OCI-M2 (cell line): ENCODE data around the gene PRRG1.
"Not testable (repeated sequence)": the region's sequence is repeated elsewhere in the genome, so short reads cannot be mapped to it uniquely, and the experiment has no call there.

Experiments used
- DNase-seq: peaks from one replicate; lab custom pipeline; 2025; ENCODE audit not compliant: unreplicated experiment; lab: John Stamatoyannopoulos, UW

Gene PRRG1

DNA sequence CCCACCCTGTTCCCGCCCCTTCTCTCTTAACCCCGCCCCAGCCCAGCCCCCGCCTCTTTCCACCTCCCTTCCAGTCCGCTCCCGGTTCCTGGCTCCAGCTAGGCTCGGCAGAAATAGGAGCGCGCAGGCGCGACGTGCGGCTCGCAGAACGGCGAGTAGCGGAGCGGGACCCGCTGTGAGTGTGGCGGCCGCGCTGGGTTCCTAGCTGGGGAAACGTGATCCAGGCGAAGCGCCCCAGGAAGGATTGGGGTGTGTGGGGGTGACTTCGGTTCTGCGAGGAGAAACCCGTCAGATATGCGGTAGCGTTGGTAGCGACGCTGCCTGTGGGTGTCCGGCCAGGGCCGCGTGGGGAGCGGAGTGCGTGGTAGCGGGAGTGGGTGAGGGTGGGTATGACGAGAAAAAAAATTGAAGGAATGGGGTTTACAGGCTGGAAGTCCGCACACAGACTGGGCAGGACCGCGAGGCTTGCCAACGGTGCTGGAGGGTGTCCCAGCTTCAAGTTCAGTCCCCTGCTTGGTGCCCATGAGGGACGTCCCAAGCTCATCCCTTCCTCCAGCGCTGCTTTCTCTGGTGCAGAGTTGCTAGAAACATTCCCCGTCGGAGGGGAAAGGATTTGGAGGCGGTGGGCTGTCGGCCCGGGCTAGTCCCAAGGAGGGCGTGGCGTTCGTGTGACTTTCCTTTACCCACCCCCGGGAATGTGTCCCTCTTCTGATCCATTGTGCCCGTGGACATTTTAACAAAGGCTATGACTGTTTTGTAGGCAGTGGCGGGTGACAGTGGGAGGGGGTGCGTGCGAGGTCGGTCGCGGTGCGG is at the start of gene PRRG1:
TSS of gene PRRG1 (plus strand) at position 144 of the 813 bp plus-strand sequence. CDS start 56,886 bp downstream, outside the sequence.
- DNase-seq = no peak

DNA sequence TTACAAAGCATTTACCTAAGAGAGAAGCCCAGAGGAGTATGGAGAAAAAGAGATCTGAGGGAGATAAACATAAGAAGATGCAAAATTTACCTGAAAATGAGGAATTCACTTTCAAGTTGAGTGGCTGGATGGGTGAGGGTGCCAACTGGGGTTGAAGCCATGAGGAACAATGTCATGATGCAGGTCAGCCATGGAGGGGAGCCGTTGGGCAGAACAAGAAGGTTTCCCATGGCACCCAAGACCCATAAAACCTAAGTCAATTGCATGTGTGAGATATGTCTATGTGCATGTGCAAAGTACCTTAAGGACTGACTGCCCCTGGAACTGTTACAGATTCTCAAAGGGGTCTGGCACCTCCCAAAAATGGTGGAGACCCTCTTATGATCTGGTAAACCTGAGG is 46.6 kb upstream of the PRRG1 start:
- no peak for DNase-seq

DNA sequence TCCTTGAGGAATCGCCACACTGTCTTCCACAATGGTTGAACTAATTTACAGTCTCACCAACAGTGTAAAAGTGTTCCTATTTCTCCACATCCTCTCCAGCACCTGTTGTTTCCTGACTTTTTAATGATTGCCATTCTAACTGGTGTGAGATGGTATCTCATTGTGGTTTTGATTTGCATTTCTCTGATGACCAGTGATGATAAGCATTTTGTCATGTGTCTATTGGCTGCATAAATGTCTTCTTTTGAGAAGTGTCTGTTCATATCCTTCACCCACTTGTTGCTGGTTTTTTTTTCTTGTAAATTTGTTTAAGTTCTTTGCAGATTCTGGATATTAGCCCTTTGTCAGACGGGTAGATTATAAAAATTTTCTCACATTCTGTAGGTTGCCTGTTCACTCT is 43.9 kb upstream of the PRRG1 start:
- DNase-seq = not testable (repeated sequence)

DNA sequence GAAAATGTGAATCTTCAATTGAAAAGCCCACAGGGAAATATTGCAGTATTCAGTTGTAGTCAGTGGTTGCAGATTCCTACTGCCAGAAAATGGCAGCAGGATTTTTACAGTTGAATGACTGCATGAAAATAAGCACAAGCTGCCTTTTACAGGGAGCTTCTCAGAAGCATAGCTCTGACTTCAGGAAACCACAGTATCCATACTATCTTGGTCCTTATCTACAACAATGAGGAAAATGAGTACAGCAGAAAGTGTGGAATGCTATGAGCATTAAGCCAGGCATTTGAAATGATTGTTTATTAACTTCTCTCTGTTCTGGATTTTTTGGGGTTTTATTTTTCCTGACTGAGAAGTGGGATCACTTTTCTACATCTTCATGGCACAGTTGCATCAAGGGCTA is 34.6 kb upstream of the PRRG1 start:
- no peak for DNase-seq

DNA sequence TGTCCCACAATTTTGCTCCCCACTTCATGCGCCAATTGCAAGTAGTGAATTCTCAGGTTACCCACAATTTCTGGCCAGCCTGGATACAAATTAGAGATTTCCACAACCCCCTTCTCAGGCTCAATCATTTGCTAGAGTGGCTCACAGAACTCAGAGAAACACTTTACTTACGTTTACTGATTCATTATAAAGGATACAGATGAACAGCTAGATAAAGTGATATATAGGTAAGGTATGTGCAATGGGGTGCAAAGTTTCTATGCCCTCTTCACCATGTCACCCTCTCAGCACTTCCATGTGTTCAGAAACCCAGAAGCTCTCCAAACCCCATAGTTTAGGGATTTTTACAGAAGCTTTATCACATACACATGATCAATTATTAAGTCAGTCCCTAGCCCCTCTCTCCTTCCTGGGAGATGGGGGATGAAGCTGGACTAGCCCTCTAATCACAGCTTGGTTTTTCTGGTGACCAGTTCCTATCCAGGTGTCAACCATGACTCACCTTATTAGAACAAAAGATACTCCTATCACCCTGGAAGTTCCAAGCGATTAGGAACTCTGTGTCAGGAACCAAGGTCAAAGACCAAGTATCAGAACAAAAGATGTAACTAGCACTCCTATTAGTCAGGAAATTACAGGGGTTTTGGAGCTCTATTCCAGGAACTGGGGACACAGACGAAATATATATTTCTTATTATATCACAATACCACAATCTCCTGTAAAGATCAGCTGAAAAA is 33.5 kb upstream of the PRRG1 start:
- no peak for DNase-seq

DNA sequence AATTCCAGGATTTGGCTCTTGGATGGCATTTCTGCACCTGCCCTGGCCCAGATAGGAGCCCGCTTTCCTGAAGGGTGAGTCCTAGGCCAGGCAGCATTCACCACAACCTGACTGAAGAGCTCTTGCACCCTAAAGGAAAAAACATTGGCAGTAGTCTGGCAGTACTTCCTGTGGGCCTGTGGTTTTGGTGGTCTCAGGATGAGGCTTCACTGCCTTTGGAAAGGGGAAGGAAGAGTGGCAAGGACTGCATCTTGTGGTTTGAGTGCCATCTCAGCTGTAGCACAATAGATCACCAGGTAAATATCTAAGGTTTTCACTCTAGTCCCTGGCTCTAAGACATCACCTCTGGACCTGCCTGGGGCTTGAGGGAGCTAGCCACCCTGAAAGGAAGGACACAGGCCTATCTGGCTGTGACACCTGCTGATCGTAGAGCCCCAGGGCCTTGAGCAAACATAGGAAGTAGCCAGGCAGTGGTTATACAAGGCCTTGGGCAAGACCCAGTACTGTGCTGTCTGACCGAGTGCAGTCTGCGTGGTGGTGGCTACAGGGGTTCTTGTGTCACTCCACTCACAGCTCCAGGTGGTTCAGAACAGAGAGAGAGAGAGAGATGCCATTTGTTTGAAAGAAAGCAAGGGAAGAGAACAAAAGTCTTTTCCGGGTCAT is 28.5 kb upstream of the PRRG1 start:
- DNase-seq = no peak

DNA sequence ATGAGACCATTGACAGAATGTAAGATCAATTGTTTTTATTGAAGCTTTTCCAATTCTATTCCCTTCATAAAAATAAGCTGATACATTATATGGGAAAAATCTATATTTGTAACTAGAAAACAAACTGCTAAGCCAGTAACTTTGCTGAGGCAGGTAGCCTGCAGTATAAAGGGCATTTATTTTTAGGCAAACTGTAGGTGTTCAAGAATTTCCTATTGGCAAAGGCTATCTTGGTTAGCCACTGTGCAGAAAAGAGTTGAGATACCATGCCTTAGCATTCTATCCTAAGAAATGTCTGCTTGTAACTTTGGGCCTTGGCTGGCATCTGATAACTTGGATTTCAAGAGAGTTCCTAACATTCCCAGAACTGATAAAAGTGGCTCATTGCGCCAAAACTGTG is 18.5 kb upstream of the PRRG1 start:
- DNase-seq = no peak

DNA sequence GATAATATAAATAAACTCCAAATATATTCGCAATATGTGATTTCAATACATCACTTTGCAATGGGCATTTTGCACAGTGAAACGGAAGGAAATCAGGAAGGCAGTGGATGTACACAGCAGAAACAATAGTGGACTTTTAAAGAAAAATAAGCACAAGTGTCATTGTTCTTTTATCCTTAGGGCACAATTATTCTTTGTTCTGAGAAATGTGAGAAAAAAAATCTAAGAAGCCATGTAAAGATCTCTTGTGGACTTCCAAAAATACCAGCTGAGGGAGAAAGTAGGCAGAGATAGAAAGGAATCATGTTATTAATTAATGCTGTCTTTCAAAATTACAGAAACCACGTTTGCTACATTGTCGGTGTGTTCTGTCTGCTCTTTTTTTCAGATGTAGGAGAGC is 17.6 kb upstream of the PRRG1 start:
- no peak for DNase-seq

DNA sequence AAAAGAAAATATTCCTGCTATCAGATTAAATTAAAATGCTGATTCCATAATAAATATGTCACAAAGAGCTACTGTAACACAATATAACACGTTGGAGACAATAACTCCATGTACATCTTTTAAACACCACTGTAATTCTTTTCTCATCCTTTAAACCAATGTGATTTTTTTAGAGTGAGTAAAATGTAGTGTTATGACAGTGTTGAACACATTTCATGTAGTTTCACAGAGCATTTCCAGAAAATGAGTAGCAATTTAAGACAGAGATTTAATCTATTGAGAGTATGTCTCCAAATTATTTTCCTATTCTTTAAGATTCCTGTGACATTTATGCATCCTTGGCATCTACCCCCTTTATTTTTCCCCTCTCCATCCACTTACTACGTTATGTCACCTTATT is 17.1 kb upstream of the PRRG1 start:
- DNase-seq = no peak

DNA sequence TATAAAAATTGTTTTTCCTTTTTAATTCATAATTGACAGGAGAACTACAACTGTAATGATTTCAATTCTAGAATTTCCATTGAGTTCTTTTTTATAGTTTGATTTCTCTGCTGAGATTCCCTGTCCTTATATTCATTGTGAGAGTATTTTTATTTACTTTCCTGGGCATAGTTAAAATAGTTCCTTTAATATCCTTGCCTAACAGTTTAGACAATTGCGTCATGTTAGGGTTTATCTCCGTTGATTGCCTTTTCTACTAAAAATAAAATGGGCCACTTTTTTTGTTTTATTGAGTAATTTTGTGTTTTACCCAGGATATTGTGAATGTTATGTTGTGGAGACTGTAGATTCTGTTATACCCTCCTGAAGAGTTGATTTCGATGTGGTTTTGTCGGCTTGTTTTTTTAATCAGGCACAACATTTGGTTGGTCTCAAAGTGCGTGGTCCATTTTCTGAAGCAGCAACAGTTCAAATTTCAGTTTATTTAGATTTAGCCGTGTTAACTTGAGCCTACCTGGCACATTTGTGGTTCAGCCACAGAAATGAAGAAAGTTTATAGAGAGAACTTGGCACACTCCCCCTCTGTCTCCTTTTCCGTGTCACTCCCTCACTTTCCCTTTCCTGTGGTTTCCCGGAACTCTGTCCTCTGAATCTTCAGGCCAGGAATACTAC is 16.0 kb upstream of the PRRG1 start:
- DNase-seq = no peak

DNA sequence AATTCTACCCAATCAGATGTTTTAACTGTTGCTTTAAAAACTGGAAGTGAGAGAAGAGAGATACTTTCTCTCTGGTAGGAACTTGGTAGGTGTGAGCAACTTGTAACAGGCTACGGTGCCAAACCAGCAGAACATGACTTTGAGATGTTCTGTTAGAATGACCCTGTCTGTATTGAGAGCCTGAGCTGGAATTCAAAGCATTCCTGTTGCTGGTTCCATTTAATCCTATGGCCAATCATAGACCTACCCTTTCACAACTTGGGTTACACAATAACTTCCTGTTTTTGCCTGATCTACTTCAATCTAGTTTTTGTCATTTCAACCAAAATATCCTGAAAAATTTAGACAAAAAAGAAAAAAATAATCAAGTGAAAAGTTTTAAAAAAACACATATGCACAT is 1.7 kb upstream of the PRRG1 start:
- DNase-seq = no peak

DNA sequence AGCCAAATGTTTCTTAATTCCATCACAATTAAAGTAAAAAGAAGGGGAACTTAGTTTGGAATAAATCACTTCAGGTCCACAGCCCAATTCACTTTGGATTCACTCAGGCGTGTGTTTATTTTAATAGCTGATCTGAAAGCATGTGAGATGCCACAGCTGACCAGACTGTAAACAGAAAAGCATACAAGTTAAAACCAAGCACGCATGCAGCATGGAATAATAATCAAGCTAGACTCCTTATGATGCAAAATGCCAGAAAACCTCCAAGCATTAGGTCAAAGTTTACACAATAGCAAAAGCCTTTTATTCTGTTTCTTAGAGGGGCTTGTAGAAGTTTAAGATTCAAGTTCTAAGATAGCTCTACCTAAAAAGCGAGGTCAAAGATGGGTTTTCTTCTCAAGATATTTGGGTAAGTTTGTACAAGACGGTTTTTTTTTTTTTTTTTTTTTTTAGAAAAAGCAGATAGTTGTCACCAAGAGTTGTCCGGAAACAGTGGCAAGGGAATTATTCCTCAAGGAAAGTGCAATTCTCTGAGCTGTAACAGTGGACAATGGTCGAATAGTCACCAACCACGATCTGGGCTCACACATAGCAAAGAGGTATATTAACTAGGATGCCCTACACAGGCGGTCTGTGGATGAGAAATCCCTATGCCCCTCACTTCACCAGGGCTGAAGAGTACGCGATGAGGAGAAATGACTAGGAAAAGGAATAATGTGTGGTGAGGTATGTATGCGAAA is 763 bp upstream of the PRRG1 start:
- no peak for DNase-seq

DNA sequence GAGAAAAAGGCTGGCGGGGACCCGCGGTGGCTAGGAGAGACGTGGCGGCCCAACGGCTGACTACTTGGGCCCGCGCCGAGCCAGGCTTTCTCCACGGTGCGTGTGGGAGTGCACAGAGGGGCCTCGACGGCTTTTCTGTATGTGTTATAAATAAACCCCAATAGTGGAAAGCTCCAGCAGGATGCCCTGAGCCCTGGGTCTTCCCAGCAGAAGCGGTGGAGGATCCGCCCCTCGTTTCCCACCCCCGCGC is 268 bp upstream of the PRRG1 start:
- DNase-seq = no peak

DNA sequence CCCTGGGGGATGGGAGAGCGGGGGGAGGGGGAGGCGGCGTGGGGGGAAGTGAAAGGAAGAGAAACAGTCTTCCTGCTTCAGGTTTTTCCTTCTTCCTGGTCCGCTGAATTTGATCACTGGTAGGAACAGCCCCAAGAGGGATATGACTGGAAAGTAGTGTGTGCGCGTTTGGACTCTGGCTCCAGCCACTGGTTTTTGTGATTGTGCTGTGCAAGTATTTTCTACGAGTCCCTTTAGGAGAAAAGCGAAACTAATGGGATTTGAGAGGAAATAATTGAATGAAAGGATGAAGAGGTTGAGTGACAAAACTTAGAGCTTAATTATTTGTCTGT is 836 bp downstream of the PRRG1 start:
- no peak for DNase-seq

DNA sequence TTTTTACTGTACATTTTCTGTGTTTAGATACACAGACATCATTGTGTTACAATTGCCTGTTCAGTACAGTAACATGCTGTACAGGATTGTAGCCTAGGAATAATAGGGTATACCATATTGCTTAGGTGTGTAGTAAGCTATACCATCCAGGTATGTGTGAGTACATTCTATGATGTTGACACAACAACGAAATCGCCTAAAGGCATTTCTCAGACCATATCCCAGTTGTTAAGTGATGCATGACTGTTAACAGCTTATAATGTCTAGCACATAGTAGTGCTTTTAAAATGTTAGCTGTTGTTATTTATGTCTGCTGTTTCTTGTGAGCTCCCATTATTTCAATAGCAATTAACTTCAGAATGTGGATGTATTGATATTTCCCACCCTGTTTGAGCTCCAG is 4.5 kb downstream of the PRRG1 start:
- no peak for DNase-seq

DNA sequence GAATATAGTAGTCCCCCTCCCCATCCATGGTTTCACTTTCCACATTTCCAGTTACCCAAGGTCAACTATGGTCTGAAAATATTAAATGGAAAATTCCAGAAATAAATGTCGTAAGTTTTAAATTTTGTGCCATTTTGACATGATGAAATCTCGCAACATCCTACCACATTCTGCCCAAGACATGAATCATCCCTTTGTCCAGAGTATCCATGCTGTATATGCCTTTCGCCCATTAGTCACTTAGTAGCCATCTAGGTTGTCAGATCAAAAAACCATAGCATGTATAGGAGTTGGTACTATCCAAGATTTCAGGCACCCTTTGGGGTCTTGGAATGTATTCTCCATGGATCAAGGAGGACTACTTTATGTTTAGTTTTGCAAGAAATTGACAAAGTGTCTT is 8.3 kb downstream of the PRRG1 start:
- no peak for DNase-seq

DNA sequence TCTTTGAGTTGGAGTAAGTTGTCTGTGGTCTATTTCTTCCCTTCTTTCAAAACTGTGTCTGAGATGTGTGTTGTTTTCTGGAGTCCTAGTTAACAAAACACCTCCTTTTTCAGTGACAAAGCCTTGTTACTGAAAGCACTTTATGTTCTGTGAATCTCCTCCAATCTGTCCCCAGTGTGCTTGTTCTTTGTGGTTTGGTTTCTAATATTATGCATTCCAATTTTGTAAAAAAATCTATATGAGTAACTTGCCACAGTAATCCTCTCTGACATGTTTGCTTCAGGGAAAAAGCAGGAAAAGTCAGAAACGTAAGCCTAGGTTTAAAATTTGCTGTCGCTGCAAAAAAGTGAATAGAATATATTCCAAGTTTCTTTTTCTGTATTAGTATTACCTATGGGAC is 12.4 kb downstream of the PRRG1 start:
- no peak for DNase-seq

DNA sequence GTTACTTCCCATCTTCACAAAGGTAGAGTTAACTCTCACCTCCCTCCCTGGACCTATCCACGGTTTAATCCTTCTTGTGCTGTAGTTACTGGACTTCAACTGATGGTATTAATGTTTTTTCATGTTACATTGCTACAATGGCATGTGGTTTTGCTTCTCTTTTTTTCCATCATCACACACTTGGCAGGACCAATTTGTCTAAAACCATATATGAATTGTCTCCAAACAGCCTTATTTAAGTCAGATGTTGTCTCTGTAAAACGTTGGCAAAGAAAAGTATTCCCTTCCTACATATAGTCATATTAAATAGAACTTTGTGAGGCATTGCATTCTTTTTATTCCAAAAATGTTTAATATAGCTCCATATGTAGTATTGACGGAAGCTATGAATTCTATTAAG is 15.5 kb downstream of the PRRG1 start:
- DNase-seq = no peak

DNA sequence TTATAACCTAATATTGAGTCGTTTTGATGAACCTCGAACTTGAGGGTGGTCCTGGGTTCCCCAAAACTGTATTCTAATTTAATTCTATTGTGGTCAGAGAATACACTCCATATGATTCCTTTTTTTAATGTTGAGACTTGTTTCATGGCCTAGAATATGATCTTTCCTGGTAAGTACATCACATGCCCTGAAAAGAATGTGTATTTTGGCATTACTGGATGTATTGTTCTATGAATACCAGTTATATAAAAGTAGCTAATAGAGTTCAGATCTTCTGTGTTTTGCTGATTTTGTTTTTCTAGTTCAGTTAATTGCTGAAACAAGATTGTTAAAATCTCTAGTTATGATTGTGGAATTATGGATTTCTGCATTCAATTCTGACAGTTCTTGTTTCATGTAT is 18.8 kb downstream of the PRRG1 start:
- DNase-seq = no peak

DNA sequence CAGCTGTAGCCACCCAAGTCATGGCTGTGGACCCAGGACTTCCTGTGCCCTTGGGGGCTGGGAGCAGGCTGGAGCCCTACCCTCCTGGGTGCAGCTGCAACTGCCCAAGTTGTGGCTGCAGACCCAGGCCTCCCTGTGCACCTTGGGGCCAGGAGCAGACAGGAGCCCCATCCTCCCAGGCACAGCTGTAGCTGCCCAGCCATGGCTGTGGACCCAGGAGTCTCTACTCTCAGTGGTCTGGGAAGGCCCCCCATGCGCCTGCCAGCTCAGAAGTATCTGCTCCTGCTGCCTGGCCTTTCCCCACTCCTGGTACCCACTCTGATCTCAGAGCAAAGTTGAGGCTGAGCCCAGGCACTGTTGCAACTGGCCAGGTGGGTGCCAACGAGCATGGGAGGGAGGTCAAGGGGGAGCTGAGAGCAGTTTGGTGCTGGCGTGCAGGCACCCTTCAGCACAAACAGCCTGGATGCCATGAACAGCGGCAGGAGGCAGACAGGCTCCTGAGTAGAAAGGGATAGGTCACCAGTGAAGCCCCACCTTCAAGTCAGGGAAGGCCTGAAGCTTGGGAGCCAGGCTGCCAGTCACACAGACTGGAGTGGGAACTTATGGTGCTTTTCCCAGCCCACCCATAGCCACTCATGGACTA is 21.5 kb downstream of the PRRG1 start:
- DNase-seq = no peak

DNA sequence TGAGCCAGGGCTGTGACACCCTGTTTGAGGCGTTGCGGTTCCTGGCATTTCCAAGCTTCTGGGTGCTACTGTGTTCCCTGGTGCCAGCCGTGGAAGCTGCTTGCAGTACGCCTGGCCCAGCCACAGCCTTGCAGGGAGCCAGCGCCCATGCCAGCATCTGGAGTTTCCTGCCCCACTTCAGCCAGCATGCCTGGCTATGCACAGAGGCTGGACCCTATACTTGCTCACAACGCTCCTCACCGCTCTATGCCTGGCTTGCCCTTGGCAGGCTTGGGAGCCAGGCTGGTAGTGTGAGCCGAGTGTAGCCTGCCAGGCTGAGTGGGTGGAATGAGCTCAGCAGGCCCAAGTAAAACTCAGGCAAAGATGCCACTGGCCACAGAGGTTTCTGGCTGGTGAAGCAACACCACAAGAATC is 22.4 kb downstream of the PRRG1 start:
- no peak for DNase-seq
